ENCODE results near the gene MECP2. TPM values are rescaled to one million over a fixed set of nuclear protein-coding genes. Genes with fewer than 3 reads are reported as not detected.

The MECP2 gene
- total and polyA plus RNA-seq, 2 experiments from 2014 or later = 18.1 to 19.4 TPM

- Histone ChIP-seq H3K9me2 (replicated peaks; ENCODE audit: insufficient read depth) (no peaks in the 10 kb centered on the region), H3K9me3 (ENCODE audit: low read depth) (no peaks in the 10 kb centered on the region), H4K20me1 (ENCODE audit: insufficient read depth, poor library complexity, severe bottlenecking) (no peaks in the 10 kb centered on the region), H3K4me3 (no peak overlapping the region), H3K4me1 (ENCODE audit: insufficient read depth) (no peaks in the 10 kb centered on the region), H3K27me3 (no peaks in the 10 kb centered on the region), H2AFZ (no peak overlapping the region), H3K36me3 (replicated peaks; ENCODE audit: insufficient read depth, low read depth) (no peaks in the 10 kb centered on the region), H3K79me2 (no peaks in the 10 kb centered on the region), H3K4me2 (no peak overlapping the region), H3K27ac (no peak overlapping the region)
- 86% methylated on average over 8 of the region's 8 CpGs for WGBS (ENCODE audit: low lambda C conversion rate, missing lambda C conversion rate)
- DNase-seq (ENCODE audit: low spot score) = no peak
- TF ChIP-seq CTCF (IDR thresholded peaks at IDR 0.05; ENCODE audit: poor library complexity) (no peak), EZH2 (IDR thresholded peaks at IDR 0.05; ENCODE audit: borderline replicate concordance) (no peak), EZH2phosphoT487 (IDR thresholded peaks at IDR 0.05; ENCODE audit: low read depth, severe bottlenecking, unreplicated experiment) (no peak)
Observed at GRCh38 chrX:154142386-154142785, 44.9 kb upstream of the MECP2 start.

GRCh38 chrX:154140742-154141141, 43.2 kb upstream of the MECP2 start:
- 77% methylated on average over 10 of the region's 10 CpGs for WGBS (ENCODE audit: low lambda C conversion rate, missing lambda C conversion rate)
- Histone ChIP-seq H3K27ac (no peak overlapping the region), H3K79me2 (no peaks in the 10 kb centered on the region), H2AFZ (no peak overlapping the region), H3K4me3 (no peak overlapping the region), H4K20me1 (ENCODE audit: insufficient read depth, poor library complexity, severe bottlenecking) (no peaks in the 10 kb centered on the region), H3K27me3 (no peaks in the 10 kb centered on the region), H3K36me3 (replicated peaks; ENCODE audit: insufficient read depth, low read depth) (no peaks in the 10 kb centered on the region), H3K4me2 (no peak overlapping the region), H3K4me1 (ENCODE audit: insufficient read depth) (no peaks in the 10 kb centered on the region), H3K9me2 (replicated peaks; ENCODE audit: insufficient read depth) (no peaks in the 10 kb centered on the region), H3K9me3 (ENCODE audit: low read depth) (no peaks in the 10 kb centered on the region)
- no peak for TF ChIP-seq EZH2phosphoT487 (IDR thresholded peaks at IDR 0.05; ENCODE audit: low read depth, severe bottlenecking, unreplicated experiment)
- TF ChIP-seq CTCF (IDR thresholded peaks at IDR 0.05; ENCODE audit: poor library complexity) = no peak
- no peak for TF ChIP-seq EZH2 (IDR thresholded peaks at IDR 0.05; ENCODE audit: borderline replicate concordance)
- no peak for DNase-seq (ENCODE audit: low spot score)

- H4K20me1 ChIP-seq (ENCODE audit: insufficient read depth, poor library complexity, severe bottlenecking) = no peaks in the 10 kb centered on the region
- no peaks in the 10 kb centered on the region for H3K9me3 ChIP-seq (ENCODE audit: low read depth)
- no peaks in the 10 kb centered on the region for H3K4me1 ChIP-seq (ENCODE audit: insufficient read depth)
- 85% methylated on average over 12 of the region's 12 CpGs for WGBS (ENCODE audit: low lambda C conversion rate, missing lambda C conversion rate)
- H3K27ac ChIP-seq = no peak overlapping the region
- TF ChIP-seq EZH2 (IDR thresholded peaks at IDR 0.05; ENCODE audit: borderline replicate concordance) (no peak), CTCF (IDR thresholded peaks at IDR 0.05; ENCODE audit: poor library complexity) (no peak), EZH2phosphoT487 (IDR thresholded peaks at IDR 0.05; ENCODE audit: low read depth, severe bottlenecking, unreplicated experiment) (no peak)
- no peaks in the 10 kb centered on the region for H3K27me3 ChIP-seq
- no peak overlapping the region for H2AFZ ChIP-seq
- no peak for DNase-seq (ENCODE audit: low spot score)
- no peak overlapping the region for H3K4me3 ChIP-seq
- no peaks in the 10 kb centered on the region for H3K79me2 ChIP-seq
- H3K9me2 ChIP-seq (replicated peaks; ENCODE audit: insufficient read depth) = no peaks in the 10 kb centered on the region
- H3K4me2 ChIP-seq = no peak overlapping the region
- H3K36me3 ChIP-seq (replicated peaks; ENCODE audit: insufficient read depth, low read depth) = no peaks in the 10 kb centered on the region
Observed at GRCh38 chrX:154140206-154140605, 42.7 kb upstream of the MECP2 start.

- TF ChIP-seq EZH2 (IDR thresholded peaks at IDR 0.05; ENCODE audit: borderline replicate concordance) (no peak), EZH2phosphoT487 (IDR thresholded peaks at IDR 0.05; ENCODE audit: low read depth, severe bottlenecking, unreplicated experiment) (no peak), CTCF (IDR thresholded peaks at IDR 0.05; ENCODE audit: poor library complexity) (no peak)
- no peak overlapping the region for H3K27ac ChIP-seq
- no peaks in the 10 kb centered on the region for H3K9me2 ChIP-seq (replicated peaks; ENCODE audit: insufficient read depth)
- H3K9me3 ChIP-seq (ENCODE audit: low read depth) = no peaks in the 10 kb centered on the region
- H4K20me1 ChIP-seq (ENCODE audit: insufficient read depth, poor library complexity, severe bottlenecking) = no peaks in the 10 kb centered on the region
- H2AFZ ChIP-seq = no peak overlapping the region
- no peaks in the 10 kb centered on the region for H3K27me3 ChIP-seq
- DNase-seq (ENCODE audit: low spot score) = no peak
- no peaks in the 10 kb centered on the region for H3K79me2 ChIP-seq
- no peaks in the 10 kb centered on the region for H3K4me1 ChIP-seq (ENCODE audit: insufficient read depth)
- H3K36me3 ChIP-seq (replicated peaks; ENCODE audit: insufficient read depth, low read depth) = no peaks in the 10 kb centered on the region
- WGBS (ENCODE audit: low lambda C conversion rate, missing lambda C conversion rate) = 89% methylated on average over 9 of the region's 10 CpGs
- H3K4me2 ChIP-seq = no peak overlapping the region
- no peak overlapping the region for H3K4me3 ChIP-seq
Observed at GRCh38 chrX:154138857-154139256, 41.3 kb upstream of the MECP2 start.

Measured in hepatocyte (in vitro differentiated cells).